Gastroesophageal sphincter (tissue), 3 donors: Measurements from ENCODE around the gene ACYP1.

Experiments
- CTCF ChIP-seq, 4 experiments: fragments of 200-600 bp in 2 of 4; fragments of 450-650 bp in 2 of 4; sonication (generic) in 1 of 4; IDR thresholded peaks; one replicate each; pipeline ENCODE4 v1.5.1; 2017 to 2019; ENCODE audit warnings: antibody characterized with exemption in 4 of 4, mild to moderate bottlenecking in 2 of 4, moderate library complexity in 2 of 4
- POLR2A ChIP-seq, 2 donors: fragments of 450-650 bp; IDR thresholded peaks; one replicate each; pipeline ENCODE4 v1.6.1; 2017; ENCODE audit warnings: antibody characterized with exemption in 2 of 2, mild to moderate bottlenecking in 2 of 2, moderate library complexity in 1 of 2

- TF ChIP-seq POLR2A (IDR thresholded peaks at IDR 0.05) = no peak
- TF ChIP-seq CTCF (IDR thresholded peaks at IDR 0.05) = no peak
These were observed 28.9 kb upstream of the ACYP1 start for GRCh38 chr14:75092698-75093097.
